ENCODE data around the gene STK32C.

Gene STK32C

DNA sequence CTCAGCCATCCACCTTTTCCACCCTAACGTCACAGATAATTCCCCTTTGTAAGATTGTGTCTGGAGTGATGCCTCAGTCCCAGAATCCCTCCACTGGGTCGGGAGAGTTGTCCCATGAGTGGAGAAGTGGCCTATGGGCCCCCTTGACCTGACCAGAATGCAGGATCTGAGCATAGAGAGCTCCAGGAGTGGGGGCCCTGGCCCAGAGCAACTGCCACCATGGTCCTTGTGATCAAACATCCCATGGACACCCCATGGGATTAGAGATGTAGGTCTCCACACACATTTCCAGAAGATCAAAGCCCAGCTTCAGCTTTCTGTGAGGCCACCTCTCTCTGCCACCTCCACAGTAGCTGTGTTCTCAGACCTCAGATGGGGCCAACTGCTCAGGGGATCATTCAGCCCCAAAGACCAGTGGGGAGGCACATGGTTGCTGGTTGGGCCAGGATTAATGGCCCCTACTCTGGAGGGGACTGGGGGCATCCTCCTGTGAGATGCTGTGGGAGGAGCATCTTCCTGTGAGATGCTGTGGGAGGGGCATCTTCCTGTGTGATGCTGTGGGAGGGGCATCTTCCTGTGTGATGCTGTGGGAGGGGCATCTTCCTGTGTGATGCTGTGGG, 149.5 kb downstream of the STK32C start:
- DNase-seq (ENCODE audit: low read depth, low spot score): no peak
- no peak overlapping the region for H3K27ac ChIP-seq
- no peaks in the 10 kb centered on the region for H3K36me3 ChIP-seq (ENCODE audit: insufficient read depth, low read length)
- no peak overlapping the region for H3K4me3 ChIP-seq
- no peak overlapping the region for H3K9ac ChIP-seq (ENCODE audit: insufficient read length)
- no peaks in the 10 kb centered on the region for H3K9me3 ChIP-seq (ENCODE audit: low read depth, low read length)
- TF ChIP-seq EZH2 (IDR thresholded peaks at IDR 0.05) (no peak), FOXP2 (optimal IDR thresholded peaks at IDR 0.05; ENCODE audit: control extremely low read depth, extremely low read length, insufficient read depth) (no peak), POLR2AphosphoS5 (IDR thresholded peaks at IDR 0.05; ENCODE audit: borderline replicate concordance, low read depth, low read length) (no peak)

All from SK-N-MC (cell line).